Mesenchymal stem cell (in vitro differentiated cells and primary cell): ENCODE measurements around the gene PATL2.
"Not testable (repeated sequence)": the region's sequence is repeated elsewhere in the genome, so short reads cannot be mapped to it uniquely, and the experiment has no call there.

Experiments used
- DNase-seq: peaks from one replicate; pipeline ENCODE4 v3.0.0-alpha.2; 2013
- H2AFZ ChIP-seq: one replicate; pipeline ENCODE4 v1.6.1; 2013; ENCODE audit warnings: low read depth, mild to moderate bottlenecking, control low read depth, inconsistent platforms, low read length, moderate library complexity
- H2AK5ac ChIP-seq: 2 replicates; pipeline ENCODE4 v1.6.1; 2013; ENCODE audit warnings: low read length, moderate library complexity, mild to moderate bottlenecking, inconsistent platforms; ENCODE audit not compliant: severe bottlenecking
- H2BK120ac ChIP-seq: one replicate; pipeline ENCODE4 v1.6.1; 2013; ENCODE audit warnings: low read depth, mild to moderate bottlenecking, inconsistent platforms, low read length, moderate library complexity
- H2BK12ac ChIP-seq, 2 experiments: one replicate each; pipeline ENCODE4 v1.6.1; 2013; ENCODE audit warnings: inconsistent platforms in 2 of 2, low read length in 2 of 2, mild to moderate bottlenecking in 2 of 2, moderate library complexity in 2 of 2, control low read depth in 1 of 2
- H2BK15ac ChIP-seq: one replicate; pipeline ENCODE4 v1.6.1; 2013; ENCODE audit warnings: mild to moderate bottlenecking, low read depth, inconsistent platforms; ENCODE audit not compliant: poor library complexity, severe bottlenecking
- H2BK5ac ChIP-seq: 2 replicates; pipeline ENCODE4 v1.6.1; 2013; ENCODE audit warnings: low read depth, mild to moderate bottlenecking, low read length, control low read depth, inconsistent platforms; ENCODE audit not compliant: poor library complexity, severe bottlenecking
- H3K14ac ChIP-seq, 2 experiments: one replicate each; pipeline ENCODE4 v1.6.1; 2013; ENCODE audit warnings: inconsistent platforms in 2 of 2, low read length in 2 of 2, control low read depth in 1 of 2, mild to moderate bottlenecking in 1 of 2, moderate library complexity in 1 of 2
- H3K18ac ChIP-seq, 2 experiments: one replicate each; pipeline ENCODE4 v1.6.1; 2013; ENCODE audit warnings: inconsistent platforms in 2 of 2, low read length in 2 of 2, control low read depth in 1 of 2, low read depth in 1 of 2, mild to moderate bottlenecking in 1 of 2
- H3K23ac ChIP-seq, 2 experiments: one replicate each; pipeline ENCODE4 v1.6.1; 2013; ENCODE audit warnings: inconsistent platforms in 2 of 2, low read length in 2 of 2, mild to moderate bottlenecking in 2 of 2, moderate library complexity in 2 of 2, control low read depth in 1 of 2
- H3K27ac ChIP-seq: 2 replicates; pipeline ENCODE4 v1.5.1; 2013; ENCODE audit warnings: mild to moderate bottlenecking, moderate library complexity, low read length, control low read depth, inconsistent platforms; ENCODE audit not compliant: poor library complexity, severe bottlenecking
- H3K27me3 ChIP-seq, 2 experiments: 2 replicates each; pipeline versions ENCODE4 v1.6.1 to v1.7.0; 2013; ENCODE audit warnings: low read length in 2 of 2, mild to moderate bottlenecking in 2 of 2, moderate library complexity in 2 of 2, control low read depth in 1 of 2, inconsistent platforms in 1 of 2; ENCODE audit not compliant: control insufficient read depth in 1 of 2, insufficient read depth in 1 of 2
- H3K36me3 ChIP-seq, 2 experiments: 2 replicates each; pipeline versions ENCODE4 v1.6.1 to v1.7.0; 2013; ENCODE audit warnings: low read length in 2 of 2, control low read depth in 1 of 2, inconsistent platforms in 1 of 2, low read depth in 1 of 2, mild to moderate bottlenecking in 1 of 2; ENCODE audit not compliant: insufficient read depth in 2 of 2, control insufficient read depth in 1 of 2
- H3K4ac ChIP-seq, 2 experiments: one replicate each; pipeline ENCODE4 v1.6.1; 2013; ENCODE audit warnings: inconsistent platforms in 2 of 2, low read length in 2 of 2, mild to moderate bottlenecking in 2 of 2, moderate library complexity in 2 of 2, control low read depth in 1 of 2, low read depth in 1 of 2
- H3K4me1 ChIP-seq: 2 replicates; pipeline ENCODE4 v1.6.1; 2013; ENCODE audit warnings: low read depth, low read length, control low read depth; ENCODE audit not compliant: control insufficient read depth, insufficient read depth
- H3K4me2 ChIP-seq: 2 replicates; pipeline ENCODE4 v1.6.1; 2013; ENCODE audit warnings: low read length, mild to moderate bottlenecking, inconsistent platforms; ENCODE audit not compliant: poor library complexity, severe bottlenecking
- H3K4me3 ChIP-seq, 2 experiments: 2 replicates each; pipeline versions ENCODE4 v1.5.1 to v1.7.0; 2013; ENCODE audit warnings: low read length in 2 of 2, mild to moderate bottlenecking in 2 of 2, control low read depth in 1 of 2, low read depth in 1 of 2; ENCODE audit not compliant: insufficient read depth in 1 of 2
- H3K79me1 ChIP-seq: replicated peaks from 2 replicates; pipeline ENCODE4 v1.6.1; 2013; ENCODE audit warnings: mild to moderate bottlenecking, control low read depth, low read length, inconsistent platforms; ENCODE audit not compliant: poor library complexity, severe bottlenecking
- H3K9ac ChIP-seq: 2 replicates; pipeline ENCODE4 v1.7.0; 2013; ENCODE audit warnings: mild to moderate bottlenecking, low read length, moderate library complexity
- H3K9me3 ChIP-seq: 2 replicates; pipeline ENCODE4 v1.7.0; 2013; ENCODE audit warnings: mild to moderate bottlenecking, low read length; ENCODE audit not compliant: control insufficient read depth
- H4K8ac ChIP-seq: one replicate; pipeline ENCODE4 v1.6.1; 2013; ENCODE audit warnings: inconsistent platforms, mild to moderate bottlenecking, low read length, moderate library complexity
- H4K91ac ChIP-seq: one replicate; pipeline ENCODE4 v1.6.1; 2013; ENCODE audit warnings: mild to moderate bottlenecking, low read length, inconsistent platforms
- WGBS: methylation state at CpG from one replicate; pipeline ENCODE4 v1.1.7; 2013; ENCODE audit warnings: mixed read lengths; 5-methylcytosine and 5-hydroxymethylcytosine counted together

PATL2 gene

DNA sequence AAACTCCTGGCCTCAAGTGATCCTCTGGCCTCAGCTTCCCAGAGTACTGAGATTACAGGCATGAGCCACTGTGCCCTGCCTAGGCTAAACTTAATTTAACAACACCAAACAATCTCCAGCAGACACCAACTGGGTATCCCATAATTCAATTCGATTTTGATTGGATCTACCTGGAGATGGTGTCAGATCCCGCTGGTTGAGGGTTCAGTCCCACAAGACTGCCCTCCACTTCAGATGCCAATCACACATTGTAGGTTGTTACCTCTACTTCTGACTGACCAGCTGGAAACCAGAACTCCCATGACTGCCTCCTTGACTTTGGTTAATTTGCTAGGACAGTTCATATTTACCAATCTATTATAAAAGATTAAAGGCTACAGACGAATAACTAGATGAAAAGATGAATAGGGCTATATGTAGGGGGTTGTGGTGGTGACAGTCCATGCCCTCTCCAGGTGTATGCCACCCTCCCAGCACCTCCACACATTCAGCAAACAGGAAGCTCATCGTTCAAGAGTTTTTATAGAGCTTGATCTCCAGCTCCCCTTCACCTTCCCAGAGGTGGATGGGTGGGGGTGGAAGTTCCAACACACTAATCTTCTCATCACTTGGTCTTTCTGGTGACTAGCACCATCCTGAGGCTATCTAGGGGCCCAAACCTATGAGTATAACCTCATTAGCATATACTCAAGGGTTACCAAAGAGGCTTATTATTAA lies 9.5 kb upstream of the PATL2 start:
- Histone ChIP-seq H3K27ac (no peak overlapping the region), H3K27me3 (no peaks in the 10 kb centered on the region), H4K91ac (no peak overlapping the region), H2BK120ac (no peak overlapping the region), H3K4me3 (no peak overlapping the region), H2AK5ac (no peak overlapping the region), H3K14ac (no peak overlapping the region), H2AFZ (no peak overlapping the region), H2BK5ac (no peak overlapping the region), H3K9me3 (no peaks in the 10 kb centered on the region), H2BK15ac (no peak overlapping the region), H3K4me2 (no peak overlapping the region), H3K9ac (no peak overlapping the region), H3K18ac (no peak overlapping the region), H3K4ac (no peak overlapping the region), H2BK12ac (no peak overlapping the region), H3K36me3 (peaks cover 7 to 41% of the 10 kb centered on the region in 2 experiments), H3K4me1 (no peaks in the 10 kb centered on the region), H3K23ac (no peak overlapping the region), H4K8ac (no peak overlapping the region), H3K79me1 (peaks cover 4% of the 10 kb centered on the region)
- WGBS, result 96% methylated on average over 2 of the region's 4 CpGs
- DNase-seq, result no peak

DNA sequence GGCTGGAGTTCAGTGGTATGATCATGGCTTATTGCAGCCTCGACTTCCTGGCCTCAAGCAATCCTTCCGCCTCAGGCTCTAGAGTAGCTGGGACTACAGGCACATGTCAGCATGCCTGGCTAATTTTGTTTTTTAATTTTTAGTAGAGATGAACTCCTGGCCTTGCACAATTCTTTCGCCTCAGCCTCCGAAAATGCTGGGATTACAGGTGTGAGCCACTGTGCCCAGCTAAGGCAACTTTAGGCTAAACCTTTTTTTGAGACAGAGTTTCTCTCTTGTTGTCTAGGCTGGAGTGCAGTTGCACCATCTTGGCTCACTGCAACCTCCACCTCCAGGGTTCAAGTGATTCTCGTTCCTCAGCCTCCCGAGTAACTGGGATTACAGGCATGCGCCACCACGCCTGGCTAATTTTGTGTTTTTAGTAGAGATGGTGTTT lies 8.9 kb upstream of the PATL2 start:
- not testable (repeated sequence) for H2BK5ac ChIP-seq, H3K9ac ChIP-seq, H3K4me2 ChIP-seq, H3K18ac ChIP-seq, H2BK12ac ChIP-seq, H3K4me1 ChIP-seq, H3K4ac ChIP-seq, H4K8ac ChIP-seq, H3K14ac ChIP-seq, H4K91ac ChIP-seq, H2AFZ ChIP-seq, H3K4me3 ChIP-seq, H3K27me3 ChIP-seq, H3K23ac ChIP-seq, H3K9me3 ChIP-seq, H2BK120ac ChIP-seq, H2AK5ac ChIP-seq, H2BK15ac ChIP-seq, H3K27ac ChIP-seq, DNase-seq, H3K79me1 ChIP-seq
- peaks cover 7 to 47% of the 10 kb centered on the region in 2 experiments for H3K36me3 ChIP-seq
- WGBS, result 92% methylated on average over 7 of the region's 8 CpGs

DNA sequence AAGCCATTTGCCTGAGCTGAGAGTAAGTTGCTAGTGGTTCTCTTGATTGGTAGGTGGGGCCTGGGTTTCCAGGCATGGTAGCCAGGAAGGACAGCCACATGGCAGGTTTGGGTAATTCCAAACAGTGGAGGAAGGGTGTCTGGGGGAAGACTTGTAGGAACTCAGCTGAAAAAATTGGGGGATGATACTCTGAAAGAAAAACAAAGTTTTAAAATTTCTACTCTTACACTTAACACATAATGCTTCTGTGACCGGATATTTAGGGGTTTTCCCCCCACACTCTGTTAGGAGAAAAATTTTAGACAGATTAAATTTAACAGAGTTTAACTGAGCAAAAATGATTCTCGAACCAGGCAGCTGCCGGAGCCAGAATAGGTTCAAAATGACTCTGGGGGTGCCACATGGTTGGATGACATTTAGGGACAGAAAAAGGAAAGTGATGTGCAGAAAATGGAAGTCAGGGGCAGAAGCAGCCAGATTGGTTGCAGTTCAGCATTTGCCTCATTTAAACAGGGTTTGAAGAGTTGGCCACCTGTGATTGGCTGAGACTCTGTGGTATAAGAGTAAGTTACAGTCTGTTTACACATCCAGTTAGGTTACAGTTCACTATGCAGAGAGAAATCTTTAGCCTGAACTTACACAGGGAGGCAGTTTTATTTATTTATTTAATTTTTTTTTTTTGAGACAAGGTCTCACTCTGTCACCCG lies 8.3 kb upstream of the PATL2 start:
- Histone ChIP-seq H3K36me3 (peaks cover 7 to 53% of the 10 kb centered on the region in 2 experiments), H3K4me1 (no peaks in the 10 kb centered on the region), H3K9me3 (no peaks in the 10 kb centered on the region), H2AFZ (no peak overlapping the region), H4K8ac (no peak overlapping the region), H3K4me2 (no peak overlapping the region), H3K27ac (no peak overlapping the region), H2AK5ac (no peak overlapping the region), H3K4me3 (no peak overlapping the region), H3K27me3 (no peaks in the 10 kb centered on the region), H2BK15ac (no peak overlapping the region), H3K4ac (no peak overlapping the region), H4K91ac (no peak overlapping the region), H3K79me1 (peaks cover 9% of the 10 kb centered on the region), H2BK5ac (no peak overlapping the region), H3K18ac (no peak overlapping the region), H2BK120ac (no peak overlapping the region), H3K23ac (no peak overlapping the region), H3K14ac (no peak overlapping the region), H2BK12ac (no peak overlapping the region), H3K9ac (no peak overlapping the region)
- DNase-seq, result peak; percentile 67
- whole genome bisulfite sequencing, result 96% methylated on average over 3 of the region's 4 CpGs

DNA sequence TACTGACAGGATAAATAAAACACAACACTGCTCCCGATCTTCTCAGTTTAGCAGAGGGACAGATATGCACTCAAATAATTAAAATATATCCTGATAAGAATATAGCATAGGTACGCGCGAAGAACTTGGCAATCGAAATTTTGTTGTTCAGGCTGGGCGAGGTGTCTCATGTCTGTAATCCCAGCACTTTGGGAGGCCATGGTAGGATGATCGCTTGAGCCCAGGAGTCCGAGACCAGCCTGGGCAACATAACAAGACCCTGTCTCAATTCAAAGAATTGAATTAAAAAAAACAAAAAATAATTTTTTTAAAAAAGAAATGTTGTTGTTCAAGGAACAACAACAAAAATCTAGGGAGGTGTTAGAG lies 7.8 kb upstream of the PATL2 start:
- over 99% methylated on average over 8 of the region's 8 CpGs for WGBS
- DNase-seq, result no peak
- H3K27me3 ChIP-seq, result no peaks in the 10 kb centered on the region

More for the DNA sequence above, 7.8 kb upstream of the PATL2 start:
- no peak overlapping the region for H3K9ac ChIP-seq
- no peak overlapping the region for H4K91ac ChIP-seq
- no peak overlapping the region for H3K18ac ChIP-seq
- peaks cover 7 to 58% of the 10 kb centered on the region in 2 experiments for H3K36me3 ChIP-seq
- H3K4me1 ChIP-seq, result no peaks in the 10 kb centered on the region
- H2BK120ac ChIP-seq, result no peak overlapping the region
- H2BK12ac ChIP-seq, result no peak overlapping the region
- H3K23ac ChIP-seq, result no peak overlapping the region
- H3K27ac ChIP-seq, result no peak overlapping the region
- no peak overlapping the region for H2AFZ ChIP-seq
- H2BK5ac ChIP-seq, result no peak overlapping the region
- no peak overlapping the region for H2AK5ac ChIP-seq
- H3K14ac ChIP-seq, result no peak overlapping the region
- H3K9me3 ChIP-seq, result no peaks in the 10 kb centered on the region
- H3K4me2 ChIP-seq, result no peak overlapping the region
- no peak overlapping the region for H3K4ac ChIP-seq
- H3K79me1 ChIP-seq, result peaks cover 9% of the 10 kb centered on the region
- H2BK15ac ChIP-seq, result no peak overlapping the region
- H4K8ac ChIP-seq, result no peak overlapping the region
- no peak overlapping the region for H3K4me3 ChIP-seq
